Choroid plexus epithelial cell (primary cell): ENCODE data around the gene KCNJ14.

Experiments used
- DNase-seq: peaks from one replicate; pipeline ENCODE4 v3.0.0-alpha.2; 2010; ENCODE audit warnings: low read depth
- H3K4me3 ChIP-seq: 2 replicates; pipeline ENCODE4 v1.5.1; 2011; ENCODE audit warnings: low read depth, mild to moderate bottlenecking, control low read depth, low read length, moderate library complexity
- TF ChIP-seq, protein P1 (sequence below): conservative IDR thresholded peaks from 2 replicates; pipeline ENCODE4 v1.5.1; 2011; ENCODE audit warnings: low read depth, mild to moderate bottlenecking, control low read depth, inconsistent platforms, low read length, moderate library complexity

Gene KCNJ14

DNA sequence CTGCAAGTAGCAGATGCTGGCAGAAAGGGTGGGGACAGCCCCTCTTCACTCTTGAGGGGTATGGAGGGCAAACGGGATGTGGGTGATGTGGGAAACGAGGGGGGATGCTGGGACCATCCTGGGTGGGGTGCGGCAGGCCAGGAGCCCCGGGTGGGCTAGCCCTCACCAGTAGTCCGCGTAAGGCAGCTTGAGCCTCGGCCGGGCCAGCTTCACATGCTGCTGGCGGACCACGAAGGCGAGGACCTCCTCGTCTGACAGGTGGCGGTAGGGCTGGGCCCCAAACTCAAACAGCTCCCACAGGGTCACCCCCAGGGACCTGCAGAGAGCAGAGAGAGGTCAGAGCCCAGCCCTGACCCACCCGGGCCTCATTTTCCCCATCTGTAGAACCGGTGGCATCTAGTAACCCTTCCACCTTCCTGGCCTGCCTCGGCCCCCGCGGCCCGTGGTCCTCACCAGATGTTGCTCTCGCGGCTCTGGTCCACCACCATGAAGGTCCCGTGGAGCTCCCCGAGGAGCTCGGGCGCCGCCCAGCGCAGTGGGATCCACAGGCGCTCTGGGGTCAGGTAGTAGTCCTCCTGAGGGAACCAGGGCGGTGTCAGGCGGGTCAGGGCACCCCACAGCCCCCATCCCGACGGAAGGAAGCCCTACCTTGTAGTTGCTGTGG lies 45.6 kb downstream of the KCNJ14 start:
- TF ChIP-seq, protein P1, sequence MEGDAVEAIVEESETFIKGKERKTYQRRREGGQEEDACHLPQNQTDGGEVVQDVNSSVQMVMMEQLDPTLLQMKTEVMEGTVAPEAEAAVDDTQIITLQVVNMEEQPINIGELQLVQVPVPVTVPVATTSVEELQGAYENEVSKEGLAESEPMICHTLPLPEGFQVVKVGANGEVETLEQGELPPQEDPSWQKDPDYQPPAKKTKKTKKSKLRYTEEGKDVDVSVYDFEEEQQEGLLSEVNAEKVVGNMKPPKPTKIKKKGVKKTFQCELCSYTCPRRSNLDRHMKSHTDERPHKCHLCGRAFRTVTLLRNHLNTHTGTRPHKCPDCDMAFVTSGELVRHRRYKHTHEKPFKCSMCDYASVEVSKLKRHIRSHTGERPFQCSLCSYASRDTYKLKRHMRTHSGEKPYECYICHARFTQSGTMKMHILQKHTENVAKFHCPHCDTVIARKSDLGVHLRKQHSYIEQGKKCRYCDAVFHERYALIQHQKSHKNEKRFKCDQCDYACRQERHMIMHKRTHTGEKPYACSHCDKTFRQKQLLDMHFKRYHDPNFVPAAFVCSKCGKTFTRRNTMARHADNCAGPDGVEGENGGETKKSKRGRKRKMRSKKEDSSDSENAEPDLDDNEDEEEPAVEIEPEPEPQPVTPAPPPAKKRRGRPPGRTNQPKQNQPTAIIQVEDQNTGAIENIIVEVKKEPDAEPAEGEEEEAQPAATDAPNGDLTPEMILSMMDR, result no peak
- H3K4me3 ChIP-seq, result no peak overlapping the region

GRCh38 chr19:48501494-48502349 lies 46.3 kb downstream of the KCNJ14 start:
- H3K4me3 ChIP-seq, result no peak overlapping the region
- TF ChIP-seq, protein P1, result no peak
- no peak for DNase-seq

More for the DNA sequence above, 45.6 kb downstream of the KCNJ14 start:
- DNase-seq, result no peak

DNA sequence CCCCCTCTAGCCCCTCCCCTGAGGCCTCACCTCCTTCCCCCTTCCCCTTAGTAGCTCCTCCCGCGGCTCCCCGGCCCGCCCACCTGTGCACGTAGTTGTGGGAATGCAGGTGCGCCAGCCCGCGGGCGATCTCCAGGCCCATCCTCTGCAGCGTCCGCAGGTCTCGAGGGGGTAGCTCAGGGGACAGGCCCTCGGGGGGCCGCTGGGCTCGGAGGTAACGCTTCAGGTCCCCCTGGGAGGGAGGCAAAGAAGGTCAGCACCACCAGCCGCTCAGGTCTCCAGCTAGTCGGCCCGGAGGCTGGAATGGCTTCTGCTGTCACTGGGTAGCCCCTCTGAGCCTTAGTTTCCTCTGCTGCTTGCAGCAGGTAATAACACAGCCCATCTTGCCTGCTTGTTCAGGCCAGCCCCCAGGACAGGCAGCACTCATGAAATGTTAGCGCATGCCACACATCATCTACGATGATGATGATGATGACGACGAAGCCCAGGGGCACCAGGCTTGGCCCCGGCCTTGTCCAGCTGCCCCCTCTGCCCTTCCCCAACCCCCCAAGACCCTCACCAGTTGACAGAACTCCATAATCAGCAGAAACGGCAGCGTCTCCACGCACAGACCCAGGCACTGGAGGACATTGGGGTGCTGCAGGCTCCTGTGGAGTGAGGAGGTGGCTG lies 47.1 kb downstream of the KCNJ14 start:
- TF ChIP-seq, protein P1, result no peak
- no peak overlapping the region for H3K4me3 ChIP-seq
- no peak for DNase-seq

DNA sequence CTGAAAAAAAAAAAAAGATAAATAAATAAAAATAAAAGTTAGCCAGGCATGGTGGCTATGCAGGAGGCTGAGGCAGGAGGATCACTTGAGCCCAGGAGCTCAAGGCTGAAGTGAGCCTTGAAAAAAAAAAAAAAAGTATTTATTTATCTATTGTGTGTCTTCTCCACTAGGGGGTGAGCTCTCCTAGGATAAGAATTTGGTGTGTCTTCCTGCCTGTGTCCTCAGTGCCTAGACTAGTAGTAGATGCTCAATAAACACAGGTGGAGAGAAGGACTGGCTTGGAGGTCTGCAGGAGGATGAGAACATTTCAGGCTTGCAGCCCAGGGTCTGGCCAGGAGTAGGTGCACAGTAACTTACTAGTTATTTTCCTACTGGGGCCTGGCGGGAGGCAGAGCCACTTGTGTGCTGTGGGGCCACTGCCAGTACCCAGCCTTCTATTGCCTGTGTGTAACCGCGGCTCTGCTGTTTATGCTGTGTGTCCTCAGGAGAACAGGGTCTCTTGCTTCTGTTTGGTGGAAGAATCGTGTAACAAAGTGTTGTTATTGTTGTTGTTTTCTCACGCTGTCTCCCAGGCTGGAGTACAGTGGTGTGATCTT lies 50.9 kb downstream of the KCNJ14 start:
- DNase-seq, result peak; percentile 66
- TF ChIP-seq, protein P1, result peak; percentile 67
- no peak overlapping the region for H3K4me3 ChIP-seq

GRCh38 chr19:48507911-48508439 lies 52.6 kb downstream of the KCNJ14 start:
- H3K4me3 ChIP-seq, result no peak overlapping the region
- no peak for DNase-seq

More at GRCh38 chr19:48507911-48508439, 52.6 kb downstream of the KCNJ14 start:
- TF ChIP-seq, protein P1, result no peak
